ENCODE results near the gene SETX.
"Not testable (repeated sequence)": the region's sequence is repeated elsewhere in the genome, so short reads cannot be mapped to it uniquely, and the experiment has no call there.

SETX gene

GRCh38 chr9:132293145-132293721 is 61.6 kb downstream of the SETX start:
- H2AFZ ChIP-seq (ENCODE audit: low read depth, low read length) = no peak overlapping the region
- no peaks in the 10 kb centered on the region for H3K27me3 ChIP-seq (ENCODE audit: insufficient read depth, low read length)
- no peaks in the 10 kb centered on the region for H3K4me1 ChIP-seq (ENCODE audit: insufficient read depth, low read length)
- peaks cover 59% of the 10 kb centered on the region for H3K36me3 ChIP-seq (ENCODE audit: insufficient read depth, low read length)
- no peak overlapping the region for H3K4me3 ChIP-seq (ENCODE audit: low read length)
- H3K9me3 ChIP-seq (ENCODE audit: low read length) = no peaks in the 10 kb centered on the region

GRCh38 chr9:132288966-132289365 is 65.8 kb downstream of the SETX start:
- Histone ChIP-seq H3K36me3 (ENCODE audit: insufficient read depth, low read length) (peaks cover 54% of the 10 kb centered on the region), H3K4me3 (ENCODE audit: low read length) (no peak overlapping the region), H2AFZ (ENCODE audit: low read depth, low read length) (no peak overlapping the region), H3K9me3 (ENCODE audit: low read length) (no peaks in the 10 kb centered on the region), H3K27me3 (ENCODE audit: insufficient read depth, low read length) (no peaks in the 10 kb centered on the region), H3K4me1 (ENCODE audit: insufficient read depth, low read length) (no peaks in the 10 kb centered on the region)

GRCh38 chr9:132288361-132288760 is 66.4 kb downstream of the SETX start:
- Histone ChIP-seq H3K36me3 (ENCODE audit: insufficient read depth, low read length) (peaks cover 57% of the 10 kb centered on the region), H3K4me3 (ENCODE audit: low read length) (no peak overlapping the region), H2AFZ (ENCODE audit: low read depth, low read length) (no peak overlapping the region), H3K9me3 (ENCODE audit: low read length) (no peaks in the 10 kb centered on the region), H3K4me1 (ENCODE audit: insufficient read depth, low read length) (no peaks in the 10 kb centered on the region), H3K27me3 (ENCODE audit: insufficient read depth, low read length) (no peaks in the 10 kb centered on the region)

- Histone ChIP-seq H3K4me3 (ENCODE audit: low read length) (no peak overlapping the region), H3K9me3 (ENCODE audit: low read length) (no peaks in the 10 kb centered on the region), H3K27me3 (ENCODE audit: insufficient read depth, low read length) (no peaks in the 10 kb centered on the region), H3K36me3 (ENCODE audit: insufficient read depth, low read length) (peaks cover 65% of the 10 kb centered on the region), H2AFZ (ENCODE audit: low read depth, low read length) (no peak overlapping the region), H3K4me1 (ENCODE audit: insufficient read depth, low read length) (no peaks in the 10 kb centered on the region)
Measured at GRCh38 chr9:132287256-132287760, 67.5 kb downstream of the SETX start.

DNA sequence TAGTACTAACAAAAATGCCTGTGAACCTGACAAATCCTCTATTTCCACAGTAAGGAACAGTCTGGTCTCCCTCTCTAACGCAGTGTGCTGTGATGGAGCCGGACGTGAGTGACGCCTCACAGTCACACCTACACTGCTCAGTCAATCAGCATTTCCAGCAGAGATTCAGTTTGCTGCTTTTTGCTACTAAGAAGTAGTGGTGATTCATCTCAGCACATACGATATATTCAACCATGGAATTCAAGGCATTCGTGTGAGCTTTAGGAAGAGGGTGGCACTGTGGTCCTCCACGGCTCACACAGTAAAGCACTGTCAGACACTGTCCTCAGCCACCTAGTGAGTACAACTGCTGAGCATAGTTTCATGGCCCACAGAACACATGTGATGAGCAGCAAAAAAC is 70.9 kb downstream of the SETX start:
- Histone ChIP-seq H3K4me1 (ENCODE audit: insufficient read depth, low read length) (no peaks in the 10 kb centered on the region), H3K36me3 (ENCODE audit: insufficient read depth, low read length) (peaks cover 84% of the 10 kb centered on the region), H3K27me3 (ENCODE audit: insufficient read depth, low read length) (no peaks in the 10 kb centered on the region), H3K4me3 (ENCODE audit: low read length) (no peak overlapping the region), H3K9me3 (ENCODE audit: low read length) (no peaks in the 10 kb centered on the region), H2AFZ (ENCODE audit: low read depth, low read length) (no peak overlapping the region)

DNA sequence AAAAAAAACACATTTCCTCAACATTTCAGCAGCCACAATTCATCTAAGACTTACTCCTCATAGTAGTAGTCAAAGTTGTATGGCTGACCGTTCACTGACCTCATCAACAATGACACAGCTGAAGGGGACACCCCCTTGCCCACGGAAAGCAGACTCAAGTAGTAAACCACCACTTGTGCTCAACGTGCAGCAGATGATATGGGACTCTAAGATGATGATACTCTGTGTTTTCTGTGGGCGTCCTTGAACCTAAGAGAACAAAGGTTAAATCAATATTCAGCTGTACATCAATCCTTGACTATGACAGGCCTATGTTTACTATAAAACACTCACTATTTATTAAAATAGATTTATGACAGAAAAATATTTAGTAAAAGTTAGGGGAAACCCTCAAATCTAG is 71.6 kb downstream of the SETX start:
- H2AFZ ChIP-seq (ENCODE audit: low read depth, low read length) = no peak overlapping the region
- no peaks in the 10 kb centered on the region for H3K9me3 ChIP-seq (ENCODE audit: low read length)
- H3K4me3 ChIP-seq (ENCODE audit: low read length) = no peak overlapping the region
- no peaks in the 10 kb centered on the region for H3K27me3 ChIP-seq (ENCODE audit: insufficient read depth, low read length)
- H3K4me1 ChIP-seq (ENCODE audit: insufficient read depth, low read length) = no peaks in the 10 kb centered on the region
- peaks cover 84% of the 10 kb centered on the region for H3K36me3 ChIP-seq (ENCODE audit: insufficient read depth, low read length)

GRCh38 chr9:132274861-132275260 is 79.9 kb downstream of the SETX start:
- Histone ChIP-seq H3K9me3 (ENCODE audit: low read length) (no peaks in the 10 kb centered on the region), H3K36me3 (ENCODE audit: insufficient read depth, low read length) (peaks cover 93% of the 10 kb centered on the region), H3K4me3 (ENCODE audit: low read length) (no peak overlapping the region), H3K27me3 (ENCODE audit: insufficient read depth, low read length) (no peaks in the 10 kb centered on the region), H2AFZ (ENCODE audit: low read depth, low read length) (no peak overlapping the region), H3K4me1 (ENCODE audit: insufficient read depth, low read length) (no peaks in the 10 kb centered on the region)

DNA sequence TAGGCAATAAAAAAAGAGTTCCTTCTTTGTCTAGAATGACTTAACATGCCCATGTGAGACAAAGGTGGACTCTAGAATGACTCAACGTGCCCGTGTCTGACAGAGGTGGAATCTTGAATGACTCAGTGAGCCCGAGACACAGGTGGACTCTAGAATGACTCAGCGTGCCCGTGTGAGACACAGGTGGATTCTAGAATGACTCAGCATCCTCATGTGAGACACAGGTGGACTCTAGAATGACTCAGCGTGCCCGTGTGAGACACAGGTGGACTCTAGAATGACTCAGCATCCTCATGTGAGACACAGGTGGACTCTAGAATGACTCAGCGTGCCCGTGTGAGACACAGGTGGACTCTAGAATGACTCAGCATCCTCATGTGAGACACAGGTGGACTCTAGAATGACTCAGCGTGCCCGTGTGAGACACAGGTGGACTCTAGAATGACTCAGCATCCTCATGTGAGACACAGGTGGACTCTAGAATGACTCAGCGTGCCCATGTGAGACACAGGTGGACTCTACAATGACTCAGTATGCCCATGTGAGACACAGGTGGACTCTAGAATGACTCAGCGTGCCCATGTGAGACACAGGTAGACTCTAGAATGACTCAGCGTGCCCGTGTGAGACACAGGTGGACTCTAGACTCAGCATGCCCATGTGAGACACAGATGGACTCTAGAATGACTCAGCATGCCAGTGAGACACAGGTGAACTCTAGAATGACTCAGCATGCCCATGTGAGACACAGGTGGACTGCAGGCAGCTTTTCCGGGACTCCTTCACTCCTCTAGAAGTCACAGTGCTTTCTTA is 84.9 kb downstream of the SETX start:
- not testable (repeated sequence) for H3K4me3 ChIP-seq (ENCODE audit: low read length)
- peaks cover 81% of the 10 kb centered on the region for H3K36me3 ChIP-seq (ENCODE audit: insufficient read depth, low read length)

DNA sequence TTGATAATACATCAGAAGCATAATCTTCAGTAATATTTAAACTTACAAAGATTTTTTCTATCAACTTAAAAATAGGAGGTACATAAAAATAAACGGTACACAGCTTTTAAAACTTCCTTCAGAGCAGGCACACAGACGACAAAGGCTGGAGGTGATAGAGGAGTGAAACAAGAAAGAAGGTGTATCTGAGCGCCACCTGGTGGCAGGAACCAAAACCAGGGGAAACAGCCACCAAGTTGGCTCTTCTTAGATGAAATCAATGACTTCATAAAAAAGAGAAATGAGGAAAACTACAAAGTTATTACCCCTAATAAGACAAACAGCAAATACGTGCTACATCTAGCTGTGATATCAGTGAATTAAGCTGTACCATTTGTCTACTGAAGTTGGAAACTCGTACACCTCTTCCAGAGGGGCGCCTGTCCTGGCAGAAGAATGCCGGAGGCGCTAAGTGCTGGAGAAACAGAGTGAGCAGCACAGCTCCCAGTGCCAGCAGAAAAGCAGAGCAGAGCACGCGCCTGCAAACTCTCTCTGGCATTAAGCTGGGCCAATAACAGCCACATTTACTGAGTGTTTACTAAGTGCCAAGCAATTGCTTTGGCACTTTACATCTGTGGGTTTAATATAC is 85.9 kb downstream of the SETX start:
- Histone ChIP-seq H2AFZ (ENCODE audit: low read depth, low read length) (no peak overlapping the region), H3K4me3 (ENCODE audit: low read length) (no peak overlapping the region), H3K9me3 (ENCODE audit: low read length) (no peaks in the 10 kb centered on the region), H3K36me3 (ENCODE audit: insufficient read depth, low read length) (peaks cover 81% of the 10 kb centered on the region), H3K4me1 (ENCODE audit: insufficient read depth, low read length) (no peaks in the 10 kb centered on the region), H3K27me3 (ENCODE audit: insufficient read depth, low read length) (no peaks in the 10 kb centered on the region)

More for the DNA sequence above, 84.9 kb downstream of the SETX start:
- not testable (repeated sequence) for H3K4me1 ChIP-seq (ENCODE audit: insufficient read depth, low read length); H2AFZ ChIP-seq (ENCODE audit: low read depth, low read length); H3K27me3 ChIP-seq (ENCODE audit: insufficient read depth, low read length); H3K9me3 ChIP-seq (ENCODE audit: low read length)

- no peaks in the 10 kb centered on the region for H3K4me1 ChIP-seq (ENCODE audit: insufficient read depth, low read length)
- H3K36me3 ChIP-seq (ENCODE audit: insufficient read depth, low read length) = peaks cover 76% of the 10 kb centered on the region
- H3K9me3 ChIP-seq (ENCODE audit: low read length) = no peaks in the 10 kb centered on the region
- no peak overlapping the region for H3K4me3 ChIP-seq (ENCODE audit: low read length)
- H3K27me3 ChIP-seq (ENCODE audit: insufficient read depth, low read length) = no peaks in the 10 kb centered on the region
- no peak overlapping the region for H2AFZ ChIP-seq (ENCODE audit: low read depth, low read length)
Measured at GRCh38 chr9:132267660-132268059, 87.1 kb downstream of the SETX start.

DNA sequence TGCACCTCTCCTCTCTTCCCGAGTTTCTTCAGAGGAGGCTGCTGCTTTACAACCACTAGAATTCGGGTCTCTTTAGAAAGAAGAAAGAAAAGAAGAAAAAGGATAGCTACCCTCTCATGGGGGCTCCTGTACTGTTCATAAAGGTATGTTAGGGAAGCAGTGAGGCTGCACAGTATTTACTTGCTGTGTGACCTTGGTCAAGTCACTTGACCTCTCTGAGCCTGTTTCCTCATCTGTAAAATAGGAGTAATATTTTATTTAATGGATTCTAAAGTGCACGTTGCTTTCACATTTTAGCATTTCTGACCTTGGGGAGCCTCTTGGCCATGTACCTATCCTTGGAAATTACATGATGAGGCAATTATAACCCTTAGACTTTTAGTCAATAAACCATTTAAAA is 88.8 kb downstream of the SETX start:
- no peaks in the 10 kb centered on the region for H3K27me3 ChIP-seq (ENCODE audit: insufficient read depth, low read length)
- H3K9me3 ChIP-seq (ENCODE audit: low read length) = no peaks in the 10 kb centered on the region
- no peak overlapping the region for H3K4me3 ChIP-seq (ENCODE audit: low read length)
- H3K36me3 ChIP-seq (ENCODE audit: insufficient read depth, low read length) = peaks cover 72% of the 10 kb centered on the region
- H2AFZ ChIP-seq (ENCODE audit: low read depth, low read length) = no peak overlapping the region
- no peaks in the 10 kb centered on the region for H3K4me1 ChIP-seq (ENCODE audit: insufficient read depth, low read length)

- no peak overlapping the region for H2AFZ ChIP-seq (ENCODE audit: low read depth, low read length)
- peaks cover 32% of the 10 kb centered on the region for H3K36me3 ChIP-seq (ENCODE audit: insufficient read depth, low read length)
- H3K4me1 ChIP-seq (ENCODE audit: insufficient read depth, low read length) = no peaks in the 10 kb centered on the region
- H3K27me3 ChIP-seq (ENCODE audit: insufficient read depth, low read length) = no peaks in the 10 kb centered on the region
- no peaks in the 10 kb centered on the region for H3K9me3 ChIP-seq (ENCODE audit: low read length)
- H3K4me3 ChIP-seq (ENCODE audit: low read length) = no peak overlapping the region
Measured at GRCh38 chr9:132260846-132261245, 93.9 kb downstream of the SETX start.

Data from neuron (in vitro differentiated cells).